Measurements from ENCODE around the gene PRDM12.

GRCh38 chr9:130638284-130639123 lies 25.9 kb upstream of the PRDM12 start:
- TF ChIP-seq CTCF (IDR thresholded peaks at IDR 0.05) (no peak), POLR2A (IDR thresholded peaks at IDR 0.05) (no peak)

Measured in heart left ventricle (tissue), 13 donors.